H1 (cell line): Measurements from ENCODE around the gene PARD6A. TPM values are rescaled to one million over a fixed set of nuclear protein-coding genes. Genes with fewer than 3 reads are reported as not detected.

Source experiments
- CHD2 ChIP-seq: IDR thresholded peaks from 2 replicates; pipeline ENCODE4 v1.6.1; 2012; ENCODE audit warnings: low read length, improper control_type of control experiment
- CHD7 ChIP-seq: fragments of 300-600 bp; sonication (generic); IDR thresholded peaks from 2 replicates; pipeline ENCODE4 v1.7.1; 2012; ENCODE audit warnings: low read length, moderate library complexity, mild to moderate bottlenecking, inconsistent platforms; ENCODE audit not compliant: insufficient replicate concordance
- CTCF ChIP-seq, 3 experiments: IDR thresholded peaks; 1 replicate in 2 of 3; 2 replicates in 1 of 3; pipeline versions ENCODE4 v1.5.1 to v1.6.1; 2011; ENCODE audit warnings: low read length in 3 of 3, mild to moderate bottlenecking in 3 of 3, inconsistent platforms in 2 of 3, low read depth in 1 of 3, moderate library complexity in 1 of 3; ENCODE audit not compliant: insufficient read depth in 1 of 3; ENCODE audit errors: control extremely low read depth in 1 of 3
- E2F6 ChIP-seq: IDR thresholded peaks from 2 replicates; pipeline ENCODE4 v1.6.1; 2012; ENCODE audit warnings: inconsistent platforms
- KDM4A ChIP-seq: IDR thresholded peaks from one replicate; pipeline ENCODE4 v1.7.1; 2012; ENCODE audit warnings: low read depth, mild to moderate bottlenecking, moderate library complexity, low read length, inconsistent platforms; ENCODE audit not compliant: severe bottlenecking
- KDM5A ChIP-seq: fragments of 200-600 bp; IDR thresholded peaks from 2 replicates; pipeline ENCODE4 v1.7.1; 2012; ENCODE audit warnings: mild to moderate bottlenecking, low read length, inconsistent platforms, mixed read lengths
- PHF8 ChIP-seq: fragments of 200-600 bp; sonication (generic); conservative IDR thresholded peaks from 2 replicates; pipeline ENCODE4 v1.7.1; 2012; ENCODE audit warnings: low read depth, mild to moderate bottlenecking, inconsistent platforms, low read length, moderate library complexity
- POLR2AphosphoS5 ChIP-seq: IDR thresholded peaks from 2 replicates; pipeline ENCODE4 v1.6.1; 2011; ENCODE audit warnings: low read depth, low read length
- polyA plus RNA-seq, 7 experiments: library from polyadenylated mRNA; depleted of rRNA in 3 of 7; stranded (reverse) in 5 of 7; unstranded in 2 of 7; fragments of >200 nt in 5 of 7; fragments of 200-250 nt in 2 of 7; gene quantifications; 1 replicate in 5 of 7; 2 replicates in 1 of 7; 4 replicates in 1 of 7; pipeline versions ENCODE4 v1.2.1 to v1.2.3, GENCODE V29; 2011 to 2013; ENCODE audit warnings: missing spikeins in 2 of 7, mixed read lengths in 2 of 7
- total RNA-seq: library from RNA; stranded (reverse); fragmentation: NEBNext Ultra II Directional; extraction: Animal tissue kit (Norgen Biotek cat#: 25700); gene quantifications from 2 replicates; pipeline ENCODE4 v1.2.1, GENCODE V29; 2021

PARD6A gene
- total and polyA plus RNA-seq, 2 of the 8 experiments (the other 6 are each of a cell fraction or from before 2014, with no cell fraction given): 15.1 to 21.8 TPM

GRCh38 chr16:67651847-67652246 is 8.9 kb upstream of the PARD6A start (continued):
- TF ChIP-seq CHD7 (no peak), CTCF (IDR thresholded peaks at IDR 0.05; ENCODE audit: control extremely low read depth in 1 of 3, insufficient read depth in 1 of 3, low read depth in 1 of 3, low read length in 3 of 3) (no peak), POLR2AphosphoS5 (no peak), PHF8 (no peak), KDM4A (no peak), CHD2 (no peak), KDM5A (no peak), E2F6 (no peak)
